GM19043 (cell line): ENCODE data around the gene LARGE1.

Experiments used
- ATAC-seq: cut with Tn5 transposase; IDR thresholded peaks from one replicate; pipeline ENCODE4 v1.9.1; 2021; ENCODE audit warnings: low read depth; ENCODE audit not compliant: unreplicated experiment

Gene LARGE1

DNA sequence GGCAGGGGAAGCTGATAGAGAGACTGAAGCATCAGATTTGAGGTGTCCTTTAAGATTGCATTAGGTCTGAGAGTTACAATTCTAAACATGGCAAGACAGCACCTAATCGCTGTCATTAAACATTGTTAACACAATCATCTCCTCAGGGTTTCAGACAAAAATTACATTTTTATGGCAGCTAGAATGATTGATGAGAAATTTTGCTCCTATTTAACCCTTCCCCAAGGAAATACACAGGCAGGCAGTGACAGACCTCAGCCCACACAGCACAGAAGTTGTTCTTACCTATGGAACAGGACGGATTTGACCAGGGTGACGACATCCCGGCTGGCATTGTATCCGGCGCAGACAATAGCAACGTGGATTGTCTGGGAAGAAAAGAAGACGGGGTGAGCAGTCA lies 294.3 kb downstream of the LARGE1 start:
- no peak for ATAC-seq

DNA sequence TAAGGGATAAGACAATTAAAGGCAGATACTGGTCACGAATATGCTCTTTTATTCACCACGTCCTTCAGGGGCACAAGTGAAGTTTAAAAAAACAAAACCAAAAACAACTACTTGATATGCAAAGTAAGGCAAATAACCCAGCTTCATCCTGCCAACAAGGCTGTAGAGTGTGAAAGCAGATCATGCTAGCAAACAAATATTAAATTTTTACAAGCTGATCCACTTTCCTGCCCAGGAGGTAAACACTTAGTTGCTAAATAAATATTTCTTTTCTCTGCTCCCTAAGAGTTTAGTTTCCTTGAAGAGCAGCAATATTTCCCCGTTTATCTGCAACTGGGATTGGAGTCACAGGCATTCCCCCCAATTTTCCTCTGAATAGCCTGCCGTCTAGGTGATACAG lies 300.2 kb downstream of the LARGE1 start:
- no peak for ATAC-seq

DNA sequence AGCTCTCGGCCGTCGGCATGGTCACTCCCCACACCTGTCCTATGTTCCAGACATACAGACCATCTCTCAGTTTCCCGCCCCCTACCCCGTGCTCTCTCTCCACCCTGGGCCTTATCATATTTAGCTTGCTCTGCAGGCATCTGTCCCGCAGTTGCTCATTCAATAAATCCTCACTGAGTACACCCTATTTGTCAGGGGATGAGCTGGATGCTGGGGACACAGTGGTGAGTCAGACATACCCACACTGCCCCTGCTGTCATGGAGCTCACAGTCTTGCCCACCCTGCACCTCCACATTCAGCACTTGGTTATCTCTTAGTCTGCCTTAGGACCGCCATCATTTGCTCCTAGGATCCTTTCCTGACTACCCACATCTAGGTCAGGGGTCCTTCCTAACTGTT lies 313.8 kb downstream of the LARGE1 start:
- ATAC-seq = no peak

DNA sequence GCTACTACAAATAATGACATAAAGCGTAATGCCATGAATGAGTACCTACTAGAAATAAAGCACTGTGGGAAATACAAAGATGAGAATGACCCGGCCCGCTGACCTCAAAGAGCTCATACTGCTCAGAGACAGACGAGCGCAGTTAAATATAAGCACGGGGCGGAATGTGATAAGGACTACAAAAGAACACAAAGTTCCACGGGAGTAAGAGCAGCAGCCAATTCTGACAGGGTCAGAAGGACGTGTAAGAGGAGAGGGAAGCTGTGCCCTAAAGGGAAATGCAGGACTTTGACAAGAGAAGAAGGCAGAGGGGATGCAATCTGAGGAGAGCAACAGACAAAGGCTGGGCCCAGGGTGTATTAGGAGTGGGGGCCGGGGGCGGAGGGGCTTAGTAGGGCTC lies 314.6 kb downstream of the LARGE1 start:
- no peak for ATAC-seq

DNA sequence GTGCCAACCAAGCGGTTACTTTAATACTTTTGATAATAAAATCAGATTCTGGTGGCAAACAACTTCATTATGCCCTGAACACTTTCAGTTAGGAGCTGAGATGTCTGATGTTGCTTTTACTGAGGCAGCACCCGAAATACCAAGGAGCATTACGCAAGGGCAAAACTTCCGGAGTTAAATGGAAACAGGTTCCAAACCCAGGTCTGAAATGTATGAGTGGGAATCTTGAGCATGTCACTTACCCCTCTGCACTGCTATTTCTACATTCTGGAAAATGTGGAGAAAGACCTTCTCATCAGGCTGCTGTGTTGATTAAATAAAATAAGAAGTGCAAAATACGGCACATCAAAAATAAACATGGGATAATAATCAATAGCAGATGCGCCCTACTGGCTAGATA lies 315.1 kb downstream of the LARGE1 start:
- no peak for ATAC-seq

DNA sequence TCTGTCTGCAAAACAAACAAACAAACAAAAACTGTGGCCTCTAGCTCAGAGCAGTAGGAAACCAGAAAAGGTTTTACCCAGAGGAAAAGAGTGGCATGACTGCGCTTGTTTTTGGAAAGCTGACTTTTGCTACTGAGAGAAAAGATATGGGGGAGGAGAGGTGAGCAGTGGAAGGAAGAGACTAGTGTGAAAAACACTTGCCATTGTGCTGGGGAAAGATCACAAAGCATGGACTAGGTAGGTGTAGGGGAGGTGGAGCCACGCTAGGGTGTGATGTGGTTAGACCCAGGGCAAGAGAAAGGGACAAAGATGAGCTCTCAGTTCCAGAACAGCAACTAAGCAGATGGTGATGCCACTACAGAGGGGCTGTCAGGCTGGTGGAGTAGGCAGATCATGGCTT lies 319.2 kb downstream of the LARGE1 start:
- no peak for ATAC-seq

DNA sequence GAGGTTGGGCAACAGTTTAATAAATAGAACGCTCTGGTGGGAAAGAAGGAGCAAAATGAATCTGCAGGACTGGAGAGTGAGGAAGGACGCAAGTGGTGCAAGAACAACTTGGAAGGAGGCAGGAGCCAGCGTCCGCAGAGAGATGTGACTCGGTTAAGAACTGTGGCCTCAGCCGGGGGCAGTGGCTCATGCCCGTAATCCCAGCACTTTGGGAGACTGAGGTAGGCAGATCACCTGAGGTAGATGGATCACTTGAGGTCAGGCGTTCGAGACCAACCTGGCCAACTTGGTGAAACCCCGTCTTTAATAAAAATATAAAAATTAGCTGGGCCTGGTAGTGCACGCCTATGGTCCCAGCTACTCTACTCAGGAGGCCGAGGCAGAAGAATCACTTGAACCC lies 319.7 kb downstream of the LARGE1 start:
- ATAC-seq = no peak

DNA sequence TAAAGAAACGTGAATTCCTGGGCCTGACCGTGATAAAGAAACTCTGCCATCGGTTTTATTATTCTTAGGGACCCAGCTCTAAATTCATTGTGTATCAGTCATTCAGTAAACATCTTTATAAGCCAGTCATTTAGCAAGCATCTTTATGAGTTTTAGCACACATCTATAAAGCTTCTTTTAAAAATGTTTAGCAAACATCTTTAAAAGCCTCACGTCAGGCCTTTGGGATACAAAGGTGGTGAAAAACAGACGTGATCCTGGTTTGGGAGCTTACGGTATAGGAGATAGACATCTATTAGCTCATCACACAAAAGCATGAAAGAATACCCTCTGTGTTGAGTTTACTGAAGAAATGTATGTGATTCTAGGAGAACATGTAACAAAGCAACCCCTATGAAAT lies 320.2 kb downstream of the LARGE1 start:
- ATAC-seq = no peak

DNA sequence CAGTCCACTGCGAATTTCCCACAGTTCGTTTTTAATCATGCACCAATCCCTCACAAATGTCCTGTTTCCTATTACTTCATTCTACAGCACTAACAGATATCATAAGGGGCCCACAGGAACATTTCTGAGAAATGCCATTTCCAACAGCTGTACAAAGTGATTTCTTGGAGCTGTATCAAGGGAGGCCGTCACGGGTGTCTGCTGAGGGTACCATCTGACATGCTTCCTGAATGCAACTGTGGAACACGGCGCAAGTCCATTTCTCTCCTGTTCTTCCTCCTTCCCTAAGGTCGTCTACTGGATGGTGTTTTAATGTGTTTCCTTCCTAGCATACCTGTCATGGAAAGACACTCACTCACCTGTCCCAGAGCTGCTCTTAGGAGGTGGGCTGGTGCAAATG lies 320.7 kb downstream of the LARGE1 start:
- ATAC-seq = no peak

DNA sequence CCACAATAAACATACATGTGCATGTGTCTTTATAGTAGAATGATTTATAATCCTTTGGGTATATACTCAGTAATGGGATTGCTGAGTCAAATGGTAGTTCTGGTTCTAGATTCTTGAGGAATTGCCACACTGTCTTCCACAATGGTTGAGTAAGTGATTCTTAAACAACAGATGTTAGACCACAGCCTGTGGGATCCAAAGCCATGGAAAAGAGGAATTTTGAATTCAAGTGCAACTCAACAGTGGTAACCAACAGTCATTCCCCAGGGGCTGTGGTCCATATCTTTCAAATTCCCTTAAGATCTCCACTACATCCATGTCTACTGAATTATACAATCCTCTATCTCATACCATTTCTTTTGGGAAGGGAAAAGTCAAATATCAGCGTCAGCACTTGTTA lies 321.5 kb downstream of the LARGE1 start:
- ATAC-seq = no peak

DNA sequence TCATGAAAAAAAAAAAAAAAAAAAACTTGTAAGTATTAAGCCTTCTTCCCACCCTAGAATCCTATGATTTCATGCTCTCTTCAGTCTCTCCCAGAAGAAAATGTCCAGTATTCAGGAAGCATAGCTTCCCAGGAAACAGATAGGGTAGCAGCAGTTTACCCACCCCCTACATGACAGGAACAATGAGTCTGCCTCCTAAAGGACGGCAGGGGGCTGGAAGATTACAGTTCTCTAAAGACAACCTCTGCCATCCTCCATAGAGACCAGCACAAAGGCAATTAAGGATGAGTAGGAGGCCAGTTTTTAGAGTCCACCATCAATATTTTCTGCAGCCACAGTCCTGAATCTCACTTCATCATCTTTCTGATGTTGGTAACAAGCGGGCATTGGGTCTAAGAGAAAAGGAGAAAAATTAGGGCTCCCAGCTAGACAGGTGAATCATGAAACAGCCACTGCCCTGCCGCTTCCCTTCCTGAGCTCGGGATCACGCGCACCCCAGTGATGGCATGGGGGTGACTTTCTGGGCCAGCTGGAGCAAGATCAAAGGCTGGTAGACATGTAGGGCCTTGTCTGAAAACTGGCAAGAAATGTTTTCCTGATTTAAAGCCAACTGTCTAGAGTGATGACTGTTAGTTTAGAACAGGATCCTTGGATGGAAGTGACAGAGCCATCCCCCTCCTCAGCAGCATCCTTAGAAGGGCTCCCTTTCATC lies 322.8 kb downstream of the LARGE1 start:
- ATAC-seq = no peak

DNA sequence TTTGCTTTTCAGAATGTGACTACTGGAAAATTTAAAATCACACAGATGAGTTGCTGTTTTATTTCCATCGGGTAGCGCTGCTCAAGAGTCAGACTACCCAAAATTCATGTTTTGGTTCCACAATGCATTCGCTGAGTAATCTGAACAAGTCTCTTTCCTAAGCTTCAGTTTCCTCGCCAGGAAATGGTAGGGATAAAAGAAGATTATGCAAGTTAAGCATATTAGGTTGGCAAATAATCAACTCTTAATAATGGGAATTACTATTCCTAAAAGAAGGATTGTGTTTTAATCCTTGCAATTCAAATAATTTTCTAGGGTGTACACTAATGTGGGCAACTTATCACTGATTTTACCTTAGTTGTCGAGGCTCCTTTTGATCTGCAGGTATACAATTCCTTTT lies 326.5 kb downstream of the LARGE1 start:
- ATAC-seq = no peak

DNA sequence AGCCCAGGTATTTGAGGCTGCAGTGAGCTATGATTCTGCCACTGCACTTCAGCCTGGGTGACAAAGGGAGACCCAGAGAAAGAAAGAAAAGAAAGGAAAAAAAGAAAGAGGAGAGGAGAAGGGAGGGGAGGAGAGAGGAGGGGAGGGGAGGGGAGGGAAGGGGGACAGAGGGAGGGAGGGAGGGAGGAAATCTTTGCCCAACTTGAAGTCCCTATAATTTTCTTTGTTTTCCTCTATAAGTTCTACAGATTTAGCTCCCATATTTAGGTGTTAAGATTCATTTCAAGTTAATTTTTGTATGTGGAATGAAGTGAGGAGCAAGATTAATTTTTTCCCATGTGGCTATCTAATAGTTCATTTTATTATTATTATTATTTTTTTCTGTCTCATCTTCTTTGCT lies 328.3 kb downstream of the LARGE1 start:
- ATAC-seq = no peak

DNA sequence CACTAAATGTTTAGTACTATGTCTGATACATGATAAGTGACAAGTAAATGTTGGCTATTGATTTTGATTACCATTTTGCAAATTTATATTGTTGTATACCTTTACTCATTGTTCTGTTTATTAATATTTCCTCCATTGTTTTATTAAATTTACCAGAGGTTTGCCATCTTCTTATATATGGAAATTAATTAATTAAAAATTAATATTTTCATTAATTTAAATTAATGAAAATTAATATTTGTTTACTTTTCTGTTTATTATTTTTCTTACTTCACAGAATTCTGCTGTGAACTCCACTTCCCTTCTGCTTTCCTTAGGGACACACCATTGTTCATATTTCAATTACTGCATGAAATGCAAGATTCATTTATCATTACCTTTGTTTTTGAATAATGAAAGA lies 331.0 kb downstream of the LARGE1 start:
- ATAC-seq = no peak

DNA sequence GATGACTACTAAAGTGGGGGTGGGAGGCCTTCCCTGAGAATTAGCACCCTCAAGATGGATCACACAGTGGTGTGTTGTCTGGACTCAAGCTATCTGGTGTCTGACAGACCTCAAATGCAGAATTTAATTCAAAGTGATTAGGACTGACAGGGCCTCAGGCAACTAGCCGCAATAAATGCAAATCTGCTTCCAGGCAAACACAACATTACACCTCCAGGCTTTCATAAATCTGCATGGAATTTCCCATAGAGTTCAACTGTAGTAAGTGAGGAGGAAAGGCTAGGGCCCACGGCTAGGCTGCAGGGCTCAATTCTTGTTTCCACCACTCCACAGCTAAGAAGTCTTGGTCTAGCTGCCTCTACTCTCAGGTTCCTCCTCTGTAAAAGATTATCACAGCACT lies 331.4 kb downstream of the LARGE1 start:
- ATAC-seq = no peak

DNA sequence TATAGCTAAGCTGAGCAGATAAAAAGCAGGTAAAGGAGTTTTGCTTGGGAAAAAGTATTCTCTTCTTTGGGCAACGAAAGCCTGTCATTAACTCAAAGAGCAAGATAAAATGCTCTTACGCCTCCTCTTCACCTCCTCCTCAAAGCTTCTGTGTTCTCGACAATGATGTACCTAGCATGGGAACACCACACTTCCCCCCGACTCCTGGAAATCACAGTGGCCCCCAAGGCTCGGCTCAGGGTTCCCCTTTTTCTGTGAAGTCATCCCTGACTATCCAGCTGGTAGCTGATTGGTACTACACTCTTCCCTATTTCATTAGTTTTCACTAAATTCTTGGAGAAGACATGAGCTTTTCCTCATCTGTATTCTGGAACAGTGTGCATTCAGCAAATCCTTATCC lies 336.1 kb downstream of the LARGE1 start:
- no peak for ATAC-seq

DNA sequence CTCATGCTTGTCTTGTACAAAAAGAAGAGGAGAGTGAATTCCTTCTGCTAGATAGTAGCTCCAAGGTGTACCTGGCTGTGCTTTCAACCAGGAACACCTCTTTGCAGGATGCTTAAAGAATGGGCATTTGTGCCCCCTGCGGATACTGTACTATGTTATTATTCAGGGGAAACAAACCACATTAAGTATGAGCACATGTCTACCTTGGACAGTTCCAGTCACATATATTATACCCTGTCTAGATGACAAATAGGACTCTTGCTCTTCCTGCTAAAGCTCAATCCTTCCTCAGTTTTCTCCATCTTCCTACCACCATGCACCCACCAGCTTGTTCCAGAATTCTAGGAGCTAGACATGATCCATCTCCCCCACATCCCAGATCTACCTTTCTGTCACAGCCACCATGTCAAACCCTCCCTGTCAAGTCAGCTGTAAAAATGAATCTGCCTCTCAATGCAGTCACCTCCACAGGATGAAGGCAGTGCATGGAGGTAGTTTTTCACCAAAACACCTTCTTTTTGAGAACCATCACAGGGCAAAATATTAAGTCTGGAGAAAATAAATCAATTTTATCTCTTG lies 337.4 kb downstream of the LARGE1 start:
- no peak for ATAC-seq

DNA sequence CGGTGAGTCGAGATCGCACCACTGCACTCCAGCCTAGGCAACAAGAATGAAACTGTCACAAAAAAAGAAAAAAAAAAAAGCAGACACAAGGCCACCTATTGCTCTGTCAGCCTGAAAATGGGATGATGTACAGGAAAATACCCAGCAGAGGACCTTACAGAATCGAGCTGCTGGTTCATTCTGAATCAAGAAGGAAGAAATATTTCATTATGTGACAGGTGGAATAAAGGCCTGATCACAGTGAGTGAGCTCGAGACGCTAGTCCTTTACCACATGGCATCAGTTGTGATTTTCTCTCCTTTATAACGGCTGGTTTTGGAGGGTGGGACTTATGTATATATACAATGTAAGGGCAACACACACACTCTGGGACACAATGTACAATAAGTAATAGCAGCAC lies 340.0 kb downstream of the LARGE1 start:
- ATAC-seq = no peak

DNA sequence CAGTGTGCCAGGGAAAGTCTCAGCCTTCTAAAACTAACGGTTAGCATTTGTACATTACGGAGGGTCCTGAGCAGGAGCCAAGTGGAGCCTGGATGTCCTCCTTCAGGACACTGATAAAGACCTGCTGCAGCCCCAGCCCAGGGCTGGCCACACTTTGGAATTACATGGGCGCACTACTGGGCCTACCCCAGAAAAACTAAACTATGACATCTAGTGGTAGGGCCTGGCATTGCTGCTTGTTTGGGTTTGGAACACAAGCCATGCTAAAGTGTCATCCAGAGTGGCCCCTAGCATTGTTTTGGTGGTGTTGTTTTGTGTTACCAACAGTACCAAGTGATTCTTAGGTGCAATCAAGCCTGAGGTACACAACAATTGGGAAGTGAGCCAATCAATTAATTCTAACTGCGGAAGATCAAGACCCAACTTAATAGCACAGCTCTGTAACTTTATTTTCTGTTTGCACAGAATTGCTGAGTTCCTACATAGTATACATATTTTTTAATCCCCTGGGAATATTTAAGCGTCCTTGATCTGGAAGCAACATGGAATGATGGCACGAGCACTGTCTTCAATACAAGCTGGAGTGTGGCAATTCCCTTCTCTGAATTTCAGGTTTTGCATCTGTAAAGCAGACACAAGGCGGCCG lies 340.7 kb downstream of the LARGE1 start:
- no peak for ATAC-seq

DNA sequence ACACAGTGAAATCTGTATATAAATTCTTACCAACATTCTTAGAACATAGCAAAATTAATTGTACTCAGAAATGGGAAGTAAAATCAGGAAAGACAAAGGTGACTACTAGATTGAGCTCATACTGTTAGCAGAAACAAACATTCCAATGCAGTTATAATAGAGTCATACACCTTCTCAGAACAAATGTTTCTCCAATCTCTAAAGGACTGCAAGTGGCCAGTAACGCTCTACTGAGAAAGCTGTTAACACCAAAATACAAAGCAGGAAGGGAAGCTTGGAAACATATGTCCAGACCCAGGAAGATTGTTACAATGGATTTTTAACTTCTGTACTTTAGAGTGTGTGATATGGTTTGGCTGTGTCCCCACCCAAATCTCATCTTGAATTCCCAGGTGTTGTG lies 341.5 kb downstream of the LARGE1 start:
- ATAC-seq = no peak

DNA sequence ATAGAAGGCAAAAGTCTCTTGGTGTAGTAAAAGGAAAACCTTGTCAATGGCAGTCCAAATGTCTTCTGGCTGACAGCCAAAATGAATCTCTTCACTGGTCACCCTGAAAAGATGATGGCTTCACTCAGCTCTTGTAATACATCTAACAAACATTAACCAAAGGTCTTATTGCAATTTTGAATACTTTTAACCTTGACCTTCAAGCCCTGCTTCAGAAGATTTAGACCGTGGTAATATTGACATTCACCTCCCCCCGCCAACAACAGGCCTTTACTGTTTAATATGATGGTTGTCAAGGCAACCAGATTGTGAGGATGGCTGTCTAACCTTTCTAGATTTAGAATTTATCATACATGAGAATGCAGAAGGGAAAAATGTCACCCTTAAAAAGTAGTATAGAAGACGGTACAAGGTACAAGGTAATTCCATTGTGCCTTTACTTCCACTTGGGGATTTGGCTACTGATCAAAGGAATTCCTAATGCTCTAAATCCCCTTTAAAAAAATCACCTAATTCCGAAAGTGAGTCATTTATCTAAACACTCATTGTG lies 342.3 kb downstream of the LARGE1 start:
- no peak for ATAC-seq

DNA sequence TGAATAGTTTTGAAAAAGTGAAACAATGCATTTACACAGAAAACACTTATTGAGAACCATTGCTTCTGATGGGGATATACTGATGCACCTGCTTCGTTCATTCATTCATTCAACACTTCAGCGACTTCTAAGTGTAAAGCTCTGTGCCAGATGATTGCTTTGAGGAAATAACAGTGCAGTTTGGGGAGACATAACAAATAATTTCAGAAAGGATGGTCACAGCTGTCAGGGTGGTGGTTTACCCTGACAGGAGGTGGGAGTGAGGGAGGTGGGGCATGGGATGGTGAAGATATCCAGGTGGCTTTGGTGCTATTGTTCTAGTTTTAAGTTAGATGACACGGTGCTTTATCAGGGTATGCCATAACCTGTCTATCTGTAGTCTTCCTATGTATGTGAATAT lies 344.1 kb downstream of the LARGE1 start:
- no peak for ATAC-seq
